IPS DF 4.7 (cell line): ENCODE data around the gene HIRIP3.

Experiments
- DNase-seq: peaks from one replicate; pipeline ENCODE4 v3.0.0-alpha.2; 2013; ENCODE audit warnings: low spot score; ENCODE audit errors: extremely low read depth

HIRIP3 gene

GRCh38 chr16:29984137-29984763 is 11.2 kb downstream of the HIRIP3 start:
- DNase-seq, result no peak

GRCh38 chr16:29983420-29984136 is 11.8 kb downstream of the HIRIP3 start:
- DNase-seq, result no peak

GRCh38 chr16:29982560-29983419 is 12.6 kb downstream of the HIRIP3 start:
- DNase-seq, result no peak

- no peak for DNase-seq
Observed at GRCh38 chr16:29978564-29979270, 16.7 kb downstream of the HIRIP3 start.

- no peak for DNase-seq
Observed at GRCh38 chr16:29978081-29978480, 17.3 kb downstream of the HIRIP3 start.

GRCh38 chr16:29977063-29977825 is 18.2 kb downstream of the HIRIP3 start:
- DNase-seq, result no peak

GRCh38 chr16:29975811-29976511 is 19.5 kb downstream of the HIRIP3 start:
- no peak for DNase-seq

- no peak for DNase-seq
Observed at GRCh38 chr16:29975134-29975538, 20.3 kb downstream of the HIRIP3 start.

GRCh38 chr16:29974291-29975133 is 20.9 kb downstream of the HIRIP3 start:
- DNase-seq, result no peak

GRCh38 chr16:29973384-29974246 is 21.8 kb downstream of the HIRIP3 start, which contains the start of gene TAOK2:
Gene TAOK2 (plus strand): TSS chr16:29973868. CDS start chr16:29977773, 3,905 bp downstream.
- DNase-seq, result no peak

GRCh38 chr16:29972992-29973383 is 22.4 kb downstream of the HIRIP3 start:
- DNase-seq, result no peak

GRCh38 chr16:29972500-29972899 is 22.9 kb downstream of the HIRIP3 start:
- no peak for DNase-seq

- no peak for DNase-seq
Observed at GRCh38 chr16:29971304-29971703, 24.1 kb downstream of the HIRIP3 start.

GRCh38 chr16:29968205-29968604 is 27.2 kb downstream of the HIRIP3 start:
- no peak for DNase-seq

- DNase-seq, result no peak
Observed at GRCh38 chr16:29963021-29963743, 32.2 kb downstream of the HIRIP3 start.

- no peak for DNase-seq
Observed at GRCh38 chr16:29962344-29962994, 32.9 kb downstream of the HIRIP3 start.
